T-helper 17 cell (primary cell): ENCODE measurements around the gene HOATZ. TPM values are rescaled to one million over a fixed set of nuclear protein-coding genes. Genes with fewer than 3 reads are reported as not detected.

ENCODE experiments used
- ATAC-seq: fragments of 150-1000 bp; cut with Tn5 transposase; 2 replicates; pipeline ENCODE4 v1.10.0; 2021; ENCODE audit warnings: mild to moderate bottlenecking, moderate library complexity
- DNase-seq, 3 donors: peaks; one replicate each; pipeline versions ENCODE4 v3.0.0 to v3.0.0-alpha.2; 2020 to 2021
- H3K9me3 ChIP-seq: one replicate; pipeline ENCODE4 v1.7.0; 2013; ENCODE audit warnings: low read length, mild to moderate bottlenecking; ENCODE audit not compliant: control insufficient read depth, poor library complexity, severe bottlenecking
- H3K27ac Mint-ChIP-seq: one replicate; pipeline ENCODE4 v1.8.0; 2022; ENCODE audit warnings: mild to moderate bottlenecking, moderate library complexity, mixed read lengths
- H3K27me3 Mint-ChIP-seq: one replicate; pipeline ENCODE4 v1.8.0; 2022; ENCODE audit warnings: mixed read lengths
- H3K36me3 Mint-ChIP-seq: one replicate; pipeline ENCODE4 v1.8.0; 2022; ENCODE audit warnings: low read depth, mixed read lengths
- H3K4me1 Mint-ChIP-seq: one replicate; pipeline ENCODE4 v1.8.0; 2022; ENCODE audit warnings: mild to moderate bottlenecking, mixed read lengths
- H3K4me3 Mint-ChIP-seq: one replicate; pipeline ENCODE4 v1.8.0; 2022; ENCODE audit warnings: mild to moderate bottlenecking, moderate library complexity, mixed read lengths
- total RNA-seq, 4 donors: library from RNA in 2 of 4; stranded (reverse) in 2 of 4; gene quantifications; one replicate each; pipeline ENCODE4 v1.2.3 and lab custom pipeline; 2022 to 2026

Gene HOATZ
- total RNA-seq, 2 donors from 2014 or later: not detected

DNA sequence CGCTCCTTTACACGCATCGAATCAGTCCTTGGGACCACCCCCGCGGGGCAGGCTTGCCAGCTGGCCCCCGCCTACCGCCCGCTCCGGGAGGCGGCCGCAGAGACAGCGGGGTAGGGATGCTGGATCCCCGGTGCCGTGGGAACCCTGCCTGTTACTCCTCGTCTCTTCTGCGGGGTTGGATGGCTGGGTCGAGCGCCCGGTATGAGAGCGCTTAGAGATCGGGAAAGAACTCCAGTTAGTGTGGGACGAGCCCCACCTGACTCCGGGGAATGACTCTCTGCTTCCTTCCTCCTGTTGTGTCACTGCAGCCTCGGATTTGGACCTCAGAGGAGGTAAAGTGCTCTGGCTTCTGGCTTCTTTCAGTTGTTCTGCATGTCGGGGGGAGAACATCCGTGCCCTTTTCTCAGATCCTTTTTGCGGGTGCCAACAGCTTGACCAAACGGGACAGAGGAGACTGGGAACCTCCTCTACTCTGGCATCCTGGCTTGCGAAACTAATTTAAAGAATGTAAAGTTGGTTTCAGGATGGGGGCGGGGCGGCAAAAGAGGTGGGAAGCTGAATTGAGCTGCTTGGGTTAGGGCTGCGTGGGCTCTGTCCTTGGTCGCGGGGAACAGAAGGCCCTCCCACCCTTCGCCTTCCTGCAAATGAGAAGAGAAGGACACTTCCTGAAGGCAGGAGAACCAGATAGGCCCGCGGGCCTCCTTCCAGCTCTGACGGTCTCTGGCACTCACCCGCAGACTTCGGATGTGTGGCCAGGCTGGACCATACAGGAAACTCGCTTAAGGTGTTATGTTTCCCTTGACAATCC, 26.9 kb downstream of the HOATZ start:
- peak overlapping the region; percentile 27 for H3K27ac Mint-ChIP-seq
- ATAC-seq (no peak), DNase-seq (no peak)
- H3K36me3 Mint-ChIP-seq: no peaks in the 10 kb centered on the region
- H3K4me1 Mint-ChIP-seq: peaks cover 4% of the 10 kb centered on the region
- H3K9me3 ChIP-seq: no peaks in the 10 kb centered on the region
- H3K27me3 Mint-ChIP-seq: peaks cover 85% of the 10 kb centered on the region
- H3K4me3 Mint-ChIP-seq: peak overlapping the region; percentile 90

DNA sequence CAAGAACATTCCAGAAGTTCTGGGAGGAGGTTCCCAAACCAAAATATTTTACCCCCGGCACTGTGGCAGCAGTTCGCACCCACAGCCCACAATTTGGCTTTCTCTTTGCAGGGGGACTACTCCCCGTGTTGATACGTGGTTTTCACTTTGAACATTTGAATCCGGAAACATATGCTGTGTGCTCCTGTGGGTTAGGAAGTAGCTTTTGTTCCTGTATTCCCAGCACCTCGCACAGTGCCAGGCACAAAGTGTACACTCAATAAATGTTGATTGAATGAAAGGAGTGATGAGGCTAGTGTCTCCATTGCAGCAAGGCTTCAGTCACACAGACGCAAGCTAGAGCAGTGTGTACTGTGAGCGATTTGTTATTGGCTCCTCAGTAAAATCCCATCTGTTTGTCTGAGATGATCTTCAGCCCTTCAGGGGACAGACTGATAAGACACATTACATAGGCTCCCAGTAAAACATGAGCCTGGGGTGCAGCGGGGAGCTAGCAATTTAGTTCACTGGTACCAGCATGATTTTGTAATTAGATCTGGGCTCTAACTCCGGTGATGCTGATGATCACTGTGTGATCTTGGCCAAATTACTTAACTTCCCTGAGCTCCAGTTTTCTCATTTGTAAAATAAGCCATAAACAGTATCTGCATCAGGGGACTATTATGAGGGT, 28.2 kb downstream of the HOATZ start:
- H3K4me3 Mint-ChIP-seq: no peak overlapping the region
- no peaks in the 10 kb centered on the region for H3K36me3 Mint-ChIP-seq
- H3K4me1 Mint-ChIP-seq: peaks cover 4% of the 10 kb centered on the region
- DNase-seq (no peak), ATAC-seq (no peak)
- no peak overlapping the region for H3K27ac Mint-ChIP-seq
- H3K27me3 Mint-ChIP-seq: peaks cover 83% of the 10 kb centered on the region
- no peaks in the 10 kb centered on the region for H3K9me3 ChIP-seq

DNA sequence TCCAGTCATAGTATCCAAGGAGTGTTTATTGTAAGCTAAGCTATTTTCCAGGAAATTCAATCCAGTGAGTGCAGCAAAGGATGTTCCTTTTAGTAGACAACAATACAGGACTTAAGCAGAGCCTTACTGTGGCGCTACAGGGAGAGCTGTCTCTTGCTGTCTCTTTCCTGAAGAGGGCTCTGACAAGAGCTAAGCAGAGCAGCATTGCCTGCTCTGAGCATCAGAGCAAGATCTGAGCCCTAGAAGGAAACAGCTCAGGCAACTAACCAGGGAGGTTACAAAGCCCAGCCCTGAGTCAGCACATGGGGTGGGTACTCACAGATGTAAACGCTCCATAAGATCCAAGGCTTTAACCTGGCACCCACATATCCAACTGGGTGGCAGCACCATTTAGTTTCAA, 33.9 kb downstream of the HOATZ start:
- peaks cover 82% of the 10 kb centered on the region for H3K27me3 Mint-ChIP-seq
- H3K4me1 Mint-ChIP-seq: no peaks in the 10 kb centered on the region
- H3K4me3 Mint-ChIP-seq: no peak overlapping the region
- no peak overlapping the region for H3K27ac Mint-ChIP-seq
- no peak for DNase-seq
- no peaks in the 10 kb centered on the region for H3K9me3 ChIP-seq
- no peak for ATAC-seq
- H3K36me3 Mint-ChIP-seq: no peaks in the 10 kb centered on the region

DNA sequence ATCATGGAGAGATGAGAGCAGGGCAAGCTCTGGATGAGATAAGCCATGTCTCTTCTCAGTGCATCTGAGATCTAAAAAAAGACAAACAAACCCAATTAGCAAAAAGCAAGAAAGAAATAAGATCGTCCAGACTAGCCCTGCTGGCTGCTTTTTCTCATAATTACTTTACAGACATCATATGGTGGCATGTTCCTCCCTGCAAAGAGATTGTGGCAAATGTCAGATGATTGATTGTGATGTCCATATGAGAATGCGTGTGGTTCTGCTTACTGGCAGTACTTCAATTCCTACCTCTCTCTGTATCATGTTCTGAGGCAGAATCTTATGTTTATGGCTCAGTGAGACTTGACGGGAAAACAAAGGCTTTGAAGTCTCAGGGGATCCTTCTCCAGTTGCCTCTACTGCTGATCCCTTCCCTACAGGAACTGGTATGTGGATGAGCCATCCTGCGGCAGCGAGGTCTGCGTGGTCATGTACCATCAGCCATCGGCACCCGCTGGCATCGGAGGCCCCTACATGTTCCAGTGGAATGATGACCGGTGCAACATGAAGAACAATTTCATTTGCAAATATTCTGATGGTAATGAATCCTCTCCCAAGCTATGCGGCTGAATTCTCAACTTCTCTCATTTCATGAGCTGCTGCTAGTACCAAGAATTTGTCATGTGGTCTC, 34.8 kb downstream of the HOATZ start:
- Mint-ChIP-seq H3K27ac (no peak overlapping the region), H3K4me3 (no peak overlapping the region), H3K4me1 (no peaks in the 10 kb centered on the region), H3K27me3 (peaks cover 79% of the 10 kb centered on the region), H3K36me3 (no peaks in the 10 kb centered on the region)
- ATAC-seq (no peak), DNase-seq (no peak)
- no peaks in the 10 kb centered on the region for H3K9me3 ChIP-seq

DNA sequence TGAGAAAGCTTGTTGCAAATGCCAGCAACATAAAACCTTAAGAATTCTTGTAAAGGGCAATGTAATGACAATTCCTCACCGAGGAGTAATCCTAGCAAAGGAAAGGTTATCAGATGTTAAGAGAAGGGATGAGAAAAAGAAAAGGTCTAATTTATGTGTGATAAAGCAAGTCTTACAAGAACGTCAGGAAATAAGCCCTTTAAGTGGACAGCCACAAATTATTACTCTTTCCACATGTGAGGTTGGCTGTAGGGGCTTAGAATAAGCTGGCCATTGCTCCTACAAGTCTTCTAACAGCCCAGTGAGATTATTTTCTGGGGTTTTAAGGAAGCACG, 35.3 kb downstream of the HOATZ start:
- Mint-ChIP-seq H3K36me3 (no peaks in the 10 kb centered on the region), H3K4me1 (no peaks in the 10 kb centered on the region), H3K4me3 (no peak overlapping the region), H3K27me3 (peaks cover 76% of the 10 kb centered on the region), H3K27ac (no peak overlapping the region)
- no peak for DNase-seq
- no peak for ATAC-seq
- no peaks in the 10 kb centered on the region for H3K9me3 ChIP-seq

DNA sequence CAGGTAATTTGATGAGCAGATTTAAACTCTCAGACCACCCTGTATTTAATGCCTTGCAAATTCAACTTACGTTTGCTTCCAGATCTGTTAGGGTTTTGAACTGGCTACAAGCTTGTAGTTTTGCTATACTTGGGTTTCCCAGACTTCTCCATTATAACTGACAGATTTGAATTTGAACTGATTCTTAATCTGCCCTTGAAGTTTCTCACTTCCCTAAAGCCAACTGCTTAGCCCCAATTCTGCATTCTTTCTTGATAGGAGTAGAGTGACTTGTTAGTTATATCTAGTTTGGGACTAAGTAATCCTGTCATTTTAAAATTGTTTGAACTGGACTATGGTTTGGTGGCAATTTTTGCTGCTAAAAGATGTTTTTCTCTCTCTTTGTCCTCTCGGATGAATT, 35.7 kb downstream of the HOATZ start:
- no peak for ATAC-seq

DNA sequence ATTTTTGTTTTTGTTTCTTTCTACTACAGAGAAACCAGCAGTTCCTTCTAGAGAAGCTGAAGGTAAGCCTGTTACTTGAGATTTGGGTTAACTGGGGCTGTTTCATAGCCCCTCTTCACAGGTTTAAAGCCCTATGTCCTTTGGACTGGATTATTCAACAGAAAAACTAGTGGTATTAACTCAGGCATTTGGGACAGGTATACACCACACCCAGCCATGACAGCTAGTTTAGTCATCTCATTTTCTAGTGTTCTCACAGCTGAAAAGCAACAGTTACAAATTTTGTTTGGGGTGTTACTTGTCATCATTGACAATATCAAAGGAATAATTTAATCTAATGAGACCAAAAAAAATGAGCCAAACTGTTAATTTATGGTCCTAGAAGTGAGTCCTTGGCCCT, 40.0 kb downstream of the HOATZ start:
- no peak for ATAC-seq
- DNase-seq: no peak
- Mint-ChIP-seq H3K36me3 (no peaks in the 10 kb centered on the region), H3K4me1 (no peaks in the 10 kb centered on the region), H3K4me3 (no peak overlapping the region), H3K27me3 (peaks cover 33% of the 10 kb centered on the region), H3K27ac (no peak overlapping the region)
- H3K9me3 ChIP-seq: no peaks in the 10 kb centered on the region

More for the DNA sequence above, 35.7 kb downstream of the HOATZ start:
- no peaks in the 10 kb centered on the region for H3K9me3 ChIP-seq
- Mint-ChIP-seq H3K27ac (no peak overlapping the region), H3K4me1 (no peaks in the 10 kb centered on the region), H3K36me3 (no peaks in the 10 kb centered on the region), H3K4me3 (no peak overlapping the region), H3K27me3 (peaks cover 73% of the 10 kb centered on the region)
- no peak for DNase-seq

DNA sequence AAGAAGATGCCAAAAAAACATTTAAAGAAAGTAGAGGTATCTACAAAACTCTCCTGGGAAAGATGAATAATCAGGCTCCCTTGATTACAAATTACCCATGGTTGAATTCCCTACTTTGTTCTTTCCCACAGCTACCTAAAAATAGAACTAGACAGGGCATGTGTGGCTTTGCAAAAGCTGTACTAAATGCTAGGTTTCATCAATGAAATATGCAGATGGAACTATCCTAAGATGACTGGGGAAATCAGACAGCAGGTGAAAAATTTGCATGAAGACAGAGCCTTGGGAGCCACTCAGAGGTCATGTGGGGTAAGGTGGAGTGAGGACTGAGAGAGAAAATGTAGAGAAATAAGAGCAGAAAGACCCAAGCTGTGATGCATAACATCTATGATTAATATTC, 40.7 kb downstream of the HOATZ start:
- Mint-ChIP-seq H3K36me3 (no peaks in the 10 kb centered on the region), H3K4me1 (no peaks in the 10 kb centered on the region), H3K27me3 (peaks cover 30% of the 10 kb centered on the region), H3K27ac (no peak overlapping the region), H3K4me3 (no peak overlapping the region)
- no peaks in the 10 kb centered on the region for H3K9me3 ChIP-seq
- ATAC-seq (no peak), DNase-seq (no peak)

DNA sequence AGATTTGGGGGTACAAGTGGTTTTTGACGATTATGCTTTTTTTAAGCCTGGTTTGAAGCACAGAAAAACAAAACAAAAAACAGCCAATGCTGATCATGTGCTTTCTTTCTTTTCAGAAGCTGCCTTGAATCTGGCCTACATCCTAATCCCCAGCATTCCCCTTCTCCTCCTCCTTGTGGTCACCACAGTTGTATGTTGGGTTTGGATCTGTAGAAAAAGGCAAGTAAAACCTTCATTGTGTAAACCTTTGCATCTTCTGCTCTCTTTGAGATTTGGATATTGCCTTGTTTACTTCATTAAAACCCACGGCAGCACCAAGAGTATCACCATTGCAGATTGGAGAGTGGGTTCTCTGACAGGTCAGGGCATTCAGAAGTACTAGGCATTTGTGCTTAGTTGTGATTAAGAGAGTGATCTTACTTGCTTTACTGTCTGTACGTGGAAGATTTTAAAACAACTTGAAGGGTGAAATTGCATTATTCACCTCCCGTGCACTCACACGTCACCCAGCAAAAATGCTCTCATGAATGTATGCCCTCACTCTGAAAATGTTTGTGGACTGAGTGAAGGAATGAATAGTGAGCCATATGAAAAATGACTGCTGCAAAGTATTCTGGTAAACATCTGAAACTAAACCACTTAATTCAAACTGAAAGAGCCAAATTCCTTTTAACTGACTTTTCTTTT, 43.0 kb downstream of the HOATZ start:
- Mint-ChIP-seq H3K27me3 (peaks cover 22% of the 10 kb centered on the region), H3K36me3 (no peaks in the 10 kb centered on the region), H3K4me3 (no peak overlapping the region), H3K27ac (no peak overlapping the region), H3K4me1 (no peaks in the 10 kb centered on the region)
- no peak for ATAC-seq
- no peaks in the 10 kb centered on the region for H3K9me3 ChIP-seq
- DNase-seq: no peak

DNA sequence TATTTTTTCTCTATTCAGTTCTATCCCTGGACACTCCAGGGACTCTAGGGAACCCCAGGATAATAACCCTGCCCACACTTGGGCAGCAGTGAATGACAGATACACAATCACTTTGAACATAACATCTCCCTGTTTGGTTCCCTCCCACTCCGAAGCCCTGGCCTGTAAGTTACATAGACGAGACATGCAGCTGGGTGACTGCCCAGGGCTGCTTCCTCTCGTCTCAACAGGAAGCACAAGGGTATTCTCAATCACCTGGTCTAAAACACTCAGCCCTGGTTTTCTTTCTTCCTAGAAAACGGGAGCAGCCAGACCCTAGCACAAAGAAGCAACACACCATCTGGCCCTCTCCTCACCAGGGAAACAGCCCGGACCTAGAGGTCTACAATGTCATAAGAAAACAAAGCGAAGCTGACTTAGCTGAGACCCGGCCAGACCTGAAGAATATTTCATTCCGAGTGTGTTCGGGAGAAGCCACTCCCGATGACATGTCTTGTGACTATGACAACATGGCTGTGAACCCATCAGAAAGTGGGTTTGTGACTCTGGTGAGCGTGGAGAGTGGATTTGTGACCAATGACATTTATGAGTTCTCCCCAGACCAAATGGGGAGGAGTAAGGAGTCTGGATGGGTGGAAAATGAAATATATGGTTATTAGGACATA, 45.4 kb downstream of the HOATZ start:
- ATAC-seq (no peak), DNase-seq (no peak)
- H3K9me3 ChIP-seq: no peaks in the 10 kb centered on the region
- no peaks in the 10 kb centered on the region for H3K4me1 Mint-ChIP-seq
- no peak overlapping the region for H3K27ac Mint-ChIP-seq
- H3K4me3 Mint-ChIP-seq: no peak overlapping the region
- peaks cover 27% of the 10 kb centered on the region for H3K27me3 Mint-ChIP-seq
- no peaks in the 10 kb centered on the region for H3K36me3 Mint-ChIP-seq

DNA sequence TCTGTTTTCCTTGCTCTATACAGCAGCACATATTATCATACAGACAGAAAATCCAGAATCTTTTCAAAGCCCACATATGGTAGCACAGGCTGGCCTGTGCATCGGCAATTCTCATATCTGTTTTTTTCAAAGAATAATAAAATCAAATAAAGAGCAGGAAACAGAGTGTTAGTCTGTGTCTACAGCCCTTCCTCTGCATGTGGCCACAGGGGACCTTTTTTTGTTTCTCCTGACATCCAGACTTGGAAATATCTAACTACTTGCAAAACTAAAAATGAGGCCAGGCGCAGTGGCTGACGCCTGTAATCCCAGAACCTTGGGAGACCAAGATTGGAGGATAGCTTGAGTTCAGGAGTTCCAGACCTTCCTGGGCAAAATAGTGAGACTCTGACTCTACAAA, 46.2 kb downstream of the HOATZ start:
- no peaks in the 10 kb centered on the region for H3K9me3 ChIP-seq
- ATAC-seq (no peak), DNase-seq (no peak)
- no peak overlapping the region for H3K4me3 Mint-ChIP-seq
- no peak overlapping the region for H3K27ac Mint-ChIP-seq
- no peaks in the 10 kb centered on the region for H3K4me1 Mint-ChIP-seq
- no peaks in the 10 kb centered on the region for H3K36me3 Mint-ChIP-seq
- peaks cover 27% of the 10 kb centered on the region for H3K27me3 Mint-ChIP-seq

DNA sequence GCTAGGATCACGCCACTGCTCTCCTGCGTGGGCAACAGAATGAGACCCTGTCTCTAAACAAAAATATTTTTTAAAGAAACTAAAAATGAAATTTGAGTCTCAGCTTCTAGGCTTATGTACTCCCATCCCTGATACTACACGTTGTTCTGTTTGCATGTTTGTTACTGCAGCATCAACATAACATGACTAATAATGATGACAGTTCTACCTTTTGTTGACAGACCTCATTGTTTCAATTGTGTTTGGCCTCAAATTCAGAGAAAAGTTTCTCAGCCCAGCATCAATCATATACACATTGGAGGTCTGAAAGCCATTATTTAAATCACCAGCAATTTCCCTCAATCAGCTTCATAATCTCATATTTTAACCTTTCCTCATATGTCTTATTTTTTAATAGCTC, 46.7 kb downstream of the HOATZ start:
- H3K36me3 Mint-ChIP-seq: no peaks in the 10 kb centered on the region
- H3K27ac Mint-ChIP-seq: no peak overlapping the region
- H3K4me3 Mint-ChIP-seq: no peak overlapping the region
- peaks cover 27% of the 10 kb centered on the region for H3K27me3 Mint-ChIP-seq
- ATAC-seq (no peak), DNase-seq (no peak)
- H3K9me3 ChIP-seq: no peaks in the 10 kb centered on the region
- H3K4me1 Mint-ChIP-seq: no peaks in the 10 kb centered on the region

DNA sequence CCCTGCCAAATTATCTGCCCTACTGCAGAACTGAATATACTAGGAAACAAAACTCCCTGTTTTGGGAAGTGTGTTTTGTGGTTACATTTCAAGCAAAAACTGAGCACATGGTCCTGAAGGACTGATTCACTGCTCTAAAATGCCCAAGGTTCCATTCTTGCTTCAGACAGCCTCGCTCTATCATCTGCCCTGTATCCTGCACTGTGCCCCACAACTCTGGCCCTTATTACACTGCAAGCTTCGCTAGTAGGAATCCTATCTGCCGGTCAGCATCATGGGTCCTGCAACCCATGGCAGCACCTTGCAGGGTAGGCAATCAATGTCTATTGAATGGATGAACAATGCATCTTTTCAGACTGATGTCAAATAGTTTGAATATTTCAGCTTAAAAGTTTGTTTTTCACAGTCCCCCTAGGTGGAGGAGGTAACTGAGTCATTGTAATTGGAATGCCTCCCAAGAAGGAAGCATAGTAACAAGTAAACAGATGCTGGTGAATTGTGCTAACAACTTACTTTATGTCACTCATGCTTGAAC, 47.3 kb downstream of the HOATZ start:
- ATAC-seq (no peak), DNase-seq (no peak)
- Mint-ChIP-seq H3K27ac (no peak overlapping the region), H3K4me3 (no peak overlapping the region), H3K27me3 (peaks cover 27% of the 10 kb centered on the region), H3K4me1 (no peaks in the 10 kb centered on the region), H3K36me3 (no peaks in the 10 kb centered on the region)
- no peaks in the 10 kb centered on the region for H3K9me3 ChIP-seq
